HG03460 (cell line): Measurements from ENCODE around the gene UNC45A.
"Not testable (repeated sequence)": the region's sequence is repeated elsewhere in the genome, so short reads cannot be mapped to it uniquely, and the experiment has no call there.

Experiments used
- ATAC-seq: cut with Tn5 transposase; IDR thresholded peaks from one replicate; pipeline ENCODE4 v1.9.1; 2021; ENCODE audit not compliant: unreplicated experiment

Gene UNC45A

GRCh38 chr15:90902840-90903732, 32.0 kb upstream of the UNC45A start, which contains the start of gene MAN2A2:
MAN2A2 (plus strand) TSS chr15:90903302; CDS start chr15:90904208, 906 bp downstream.
- ATAC-seq = peak; percentile 48

GRCh38 chr15:90903733-90904536, 31.1 kb upstream of the UNC45A start:
- no peak for ATAC-seq

GRCh38 chr15:90904746-90905145, 30.3 kb upstream of the UNC45A start:
- ATAC-seq = no peak

GRCh38 chr15:90905306-90906180, 29.5 kb upstream of the UNC45A start:
- ATAC-seq = no peak

GRCh38 chr15:90906181-90906849, 28.8 kb upstream of the UNC45A start:
- ATAC-seq = no peak

GRCh38 chr15:90907051-90907660, 27.9 kb upstream of the UNC45A start:
- ATAC-seq = no peak

GRCh38 chr15:90907838-90908507, 27.1 kb upstream of the UNC45A start:
- ATAC-seq = no peak

GRCh38 chr15:90909449-90909848, 25.6 kb upstream of the UNC45A start:
- ATAC-seq = not testable (repeated sequence)

- no peak for ATAC-seq
These were observed 25.1 kb upstream of the UNC45A start for GRCh38 chr15:90909976-90910375.

GRCh38 chr15:90910441-90911301, 24.4 kb upstream of the UNC45A start:
- ATAC-seq = no peak

- no peak for ATAC-seq
These were observed 23.8 kb upstream of the UNC45A start for GRCh38 chr15:90911302-90911623.

- no peak for ATAC-seq
These were observed 22.9 kb upstream of the UNC45A start for GRCh38 chr15:90911906-90912769.

- ATAC-seq = no peak
These were observed 22.4 kb upstream of the UNC45A start for GRCh38 chr15:90912770-90913075.

GRCh38 chr15:90913398-90913944, 21.6 kb upstream of the UNC45A start:
- no peak for ATAC-seq

- ATAC-seq = no peak
These were observed 20.6 kb upstream of the UNC45A start for GRCh38 chr15:90914305-90915080.

- ATAC-seq = no peak
These were observed 19.8 kb upstream of the UNC45A start for GRCh38 chr15:90915216-90915807.
